Measurements from ENCODE around the gene TMEM271.

TMEM271 gene

DNA sequence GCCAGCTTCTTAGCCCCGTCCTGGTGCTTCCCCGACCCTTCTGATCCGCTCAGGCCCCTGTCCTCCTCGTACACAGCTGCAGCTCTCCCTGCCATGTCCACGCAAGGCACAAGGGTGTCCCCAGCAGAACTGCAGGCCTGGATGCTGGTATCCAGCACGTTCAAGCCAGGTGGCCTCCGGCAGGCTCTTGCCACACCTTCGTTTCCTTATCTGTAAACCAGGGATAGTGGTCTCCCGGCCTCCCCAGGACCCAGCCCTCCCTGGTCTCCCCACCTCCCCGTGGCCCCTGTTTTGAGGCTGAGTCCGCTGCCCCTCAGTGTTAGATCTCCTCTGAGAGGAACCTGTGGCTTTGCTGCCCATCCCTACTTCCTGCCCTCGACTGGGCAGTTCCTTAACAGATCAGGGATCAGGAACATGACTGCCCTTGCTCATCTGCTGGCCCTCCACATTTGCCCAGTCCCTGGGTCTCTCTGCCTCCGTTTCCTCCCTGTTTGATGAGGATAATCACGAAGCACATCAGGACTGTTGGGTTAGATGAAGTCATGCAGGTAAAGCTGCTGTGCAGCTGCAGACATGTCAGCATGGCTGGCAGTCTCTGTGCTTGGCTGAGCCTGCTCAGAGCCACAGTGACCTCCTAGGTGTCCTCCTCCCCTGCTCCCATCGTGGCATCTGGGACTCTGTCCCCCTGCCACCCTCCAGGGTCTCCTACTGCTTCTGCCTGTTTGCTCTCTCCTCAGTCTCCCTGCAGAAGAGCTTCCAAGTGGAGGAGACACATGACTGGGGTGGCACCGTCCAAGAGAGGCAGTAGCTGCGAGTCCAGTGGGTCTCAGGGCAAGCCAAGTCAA, 44.2 kb downstream of the TMEM271 start:
- no peak overlapping the region for H3K4me3 ChIP-seq (ENCODE audit: low read length)
- no peak for TF ChIP-seq ZNF274 (IDR thresholded peaks at IDR 0.05; ENCODE audit: low read depth, low read length)

DNA sequence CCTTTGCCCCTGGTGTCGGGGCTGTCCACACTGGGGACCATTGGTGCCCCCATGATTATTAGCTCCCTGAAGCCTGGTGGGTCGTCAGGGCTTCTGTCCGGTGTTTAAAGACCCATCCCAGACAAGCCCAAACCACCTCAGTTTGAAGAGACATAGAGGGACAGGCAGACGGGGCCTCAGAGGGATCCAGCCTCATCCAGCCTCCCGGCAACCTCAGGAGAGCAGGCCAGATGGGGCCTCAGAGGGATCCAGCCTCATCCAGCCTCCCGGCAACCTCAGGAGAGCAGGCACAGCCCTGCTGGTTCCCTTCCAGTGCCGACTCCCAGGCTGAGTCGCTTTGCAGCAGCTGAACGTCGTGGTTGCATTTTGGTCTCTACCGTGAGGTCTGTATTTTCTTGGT, 45.0 kb downstream of the TMEM271 start:
- TF ChIP-seq ZNF274 (IDR thresholded peaks at IDR 0.05; ENCODE audit: low read depth, low read length): no peak
- H3K4me3 ChIP-seq (ENCODE audit: low read length): no peak overlapping the region

DNA sequence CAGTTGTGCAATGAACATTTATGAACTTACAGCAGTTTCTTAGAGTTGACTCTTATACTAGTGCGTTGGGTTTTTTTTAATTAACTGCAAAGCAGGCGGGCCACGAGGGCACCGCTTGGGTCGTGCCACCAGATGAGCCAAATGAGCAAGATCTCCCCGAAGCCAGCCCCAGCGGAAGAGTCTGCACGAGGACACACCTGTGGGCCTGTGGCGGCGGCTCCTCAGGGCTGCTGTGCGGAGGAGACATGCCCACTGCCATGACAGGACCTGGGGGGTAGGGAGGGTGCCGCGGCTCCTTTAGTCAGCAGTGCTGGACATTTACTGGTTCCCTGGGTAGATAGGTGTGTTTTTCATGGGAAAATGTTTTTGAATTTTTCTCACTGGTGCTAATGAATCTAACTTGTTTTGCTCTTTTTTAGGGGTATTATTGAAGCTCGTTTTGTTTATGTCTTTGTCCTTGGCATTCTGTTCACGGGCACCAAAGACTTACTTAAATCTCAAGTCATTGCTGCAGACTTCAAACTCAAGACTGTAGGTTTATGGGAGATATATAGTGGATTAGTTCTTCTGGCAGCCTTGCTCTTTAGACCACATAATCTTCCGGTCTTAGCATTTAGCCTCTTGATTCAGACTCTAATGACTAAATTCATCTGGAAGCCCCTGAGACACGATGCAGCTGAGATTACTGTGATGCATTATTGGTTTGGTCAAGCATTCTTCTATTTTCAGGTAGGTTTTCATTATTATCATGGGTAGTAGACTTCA, 45.9 kb downstream of the TMEM271 start:
- no peak for TF ChIP-seq ZNF274 (IDR thresholded peaks at IDR 0.05; ENCODE audit: low read depth, low read length)

DNA sequence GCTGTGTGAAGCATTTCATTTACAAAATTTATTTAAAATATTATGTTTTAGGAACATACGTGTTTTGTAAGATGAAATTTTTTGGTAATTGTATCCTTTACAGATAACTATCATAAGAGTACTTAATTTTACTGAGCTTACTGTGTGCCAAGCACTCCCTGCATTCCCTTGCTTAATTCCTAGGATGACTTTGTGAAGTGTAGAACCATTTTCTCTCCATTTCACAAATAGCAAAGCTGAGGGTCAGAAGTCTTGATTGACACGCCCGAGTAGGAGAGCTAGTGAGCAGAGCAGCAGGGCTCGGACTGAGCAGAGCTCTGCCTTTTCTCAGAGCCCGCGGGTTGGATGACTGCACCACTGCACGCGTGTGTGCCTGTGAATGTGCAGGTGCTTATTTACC, 46.5 kb downstream of the TMEM271 start:
- no peak for TF ChIP-seq ZNF274 (IDR thresholded peaks at IDR 0.05; ENCODE audit: low read depth, low read length)
- no peak overlapping the region for H3K4me3 ChIP-seq (ENCODE audit: low read length)

More for the DNA sequence above, 45.9 kb downstream of the TMEM271 start:
- no peak overlapping the region for H3K4me3 ChIP-seq (ENCODE audit: low read length)

DNA sequence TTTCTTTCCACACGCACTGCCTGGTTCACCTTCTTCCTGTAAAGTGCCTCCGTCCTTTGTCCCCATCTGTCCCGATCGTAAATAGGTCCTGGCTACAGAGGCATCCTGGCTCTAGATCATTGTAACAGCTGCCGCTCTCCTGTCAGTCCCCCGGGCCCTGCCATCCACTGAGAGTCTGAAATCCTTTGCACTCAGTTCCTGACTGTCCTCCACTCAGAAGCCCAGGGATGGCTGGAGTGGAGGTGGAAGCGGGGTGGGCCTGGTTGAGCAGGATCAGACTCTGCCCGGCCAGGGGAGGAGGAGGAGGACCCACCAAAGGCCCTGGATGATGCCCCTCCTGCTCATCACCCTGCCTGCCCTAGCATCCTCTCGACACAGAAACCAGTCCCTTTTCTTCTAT, 47.3 kb downstream of the TMEM271 start:
- TF ChIP-seq ZNF274 (IDR thresholded peaks at IDR 0.05; ENCODE audit: low read depth, low read length): no peak
- no peak overlapping the region for H3K4me3 ChIP-seq (ENCODE audit: low read length)

DNA sequence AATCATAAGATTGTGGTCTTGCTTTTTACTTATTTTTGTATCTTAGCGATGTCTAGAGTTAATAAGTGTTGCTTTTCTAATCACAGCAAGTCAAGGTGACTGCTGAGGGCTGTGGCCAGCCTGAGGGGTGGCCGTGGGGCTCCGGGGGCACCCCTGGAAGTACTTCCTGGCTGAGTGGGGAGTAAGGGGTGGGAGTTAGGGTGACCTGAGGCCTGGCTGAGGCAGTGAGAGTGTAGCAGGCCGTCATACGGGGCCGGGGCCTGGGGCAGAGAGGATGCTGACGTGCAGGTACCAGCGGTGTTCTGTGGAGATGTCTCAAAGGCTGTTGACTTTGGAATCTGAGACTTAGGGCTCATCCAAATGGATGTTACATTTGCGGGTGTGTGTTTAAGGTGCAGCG, 47.8 kb downstream of the TMEM271 start:
- no peak for TF ChIP-seq ZNF274 (IDR thresholded peaks at IDR 0.05; ENCODE audit: low read depth, low read length)

DNA sequence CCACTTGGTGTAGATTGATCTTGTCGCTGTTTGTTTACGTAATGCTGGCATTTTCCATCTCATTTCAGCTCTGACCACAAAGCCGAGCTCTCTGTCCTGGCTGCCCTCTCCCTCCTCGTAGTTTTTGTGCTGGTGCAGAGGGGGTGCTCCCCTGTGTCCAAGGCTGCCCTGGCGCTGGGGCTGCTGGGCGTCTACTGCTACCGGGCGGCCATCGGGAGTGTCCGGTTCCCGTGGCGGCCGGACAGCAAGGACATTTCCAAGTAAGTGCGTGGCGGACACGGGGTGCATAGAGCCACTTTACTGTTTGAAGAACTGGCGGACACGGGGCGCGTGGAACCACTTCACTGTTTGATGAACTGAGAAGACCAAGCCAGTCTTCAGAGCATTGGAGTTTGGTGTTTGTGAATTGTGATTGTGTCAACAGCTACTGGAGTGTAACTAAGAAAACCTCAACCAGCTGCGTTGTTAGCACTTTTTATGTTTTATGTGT, 49.1 kb downstream of the TMEM271 start:
- no peak overlapping the region for H3K4me3 ChIP-seq (ENCODE audit: low read length)
- TF ChIP-seq ZNF274 (IDR thresholded peaks at IDR 0.05; ENCODE audit: low read depth, low read length): no peak

More for the DNA sequence above, 47.8 kb downstream of the TMEM271 start:
- no peak overlapping the region for H3K4me3 ChIP-seq (ENCODE audit: low read length)

DNA sequence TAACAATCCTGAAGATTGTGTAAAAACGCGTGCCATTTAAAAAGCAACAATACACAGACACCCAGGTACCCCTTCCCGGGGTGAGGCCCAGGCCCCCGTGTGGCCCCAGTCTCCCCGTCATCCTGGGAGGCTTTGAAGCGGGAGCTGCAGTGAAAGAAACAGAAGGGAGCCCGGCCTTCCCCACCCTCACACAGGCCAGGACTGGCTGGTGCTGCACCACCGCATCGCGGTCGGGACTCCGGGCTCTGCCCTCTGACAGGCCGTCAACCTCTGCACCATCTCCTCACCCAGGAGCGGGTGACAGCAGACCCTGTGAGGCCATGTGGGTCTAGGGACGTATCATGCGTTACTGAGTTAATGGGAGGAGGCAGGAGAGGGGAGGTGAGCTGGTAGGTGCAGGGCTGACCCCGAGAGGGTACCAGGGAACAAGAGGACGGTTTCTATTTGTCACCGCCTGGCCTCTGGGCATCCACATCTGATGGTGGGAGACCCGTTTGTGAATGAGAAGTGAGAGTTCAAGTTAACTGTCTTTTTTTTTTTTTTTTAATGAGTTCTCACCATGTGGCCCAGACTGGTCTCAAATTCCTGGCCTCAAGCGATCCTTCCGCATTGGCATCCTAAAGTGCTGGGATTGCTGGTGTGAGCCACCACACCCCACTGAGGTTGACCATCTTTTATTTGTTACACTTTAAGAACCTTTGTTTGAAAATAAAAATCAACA, 49.7 kb downstream of the TMEM271 start:
- no peak overlapping the region for H3K4me3 ChIP-seq (ENCODE audit: low read length)
- no peak for TF ChIP-seq ZNF274 (IDR thresholded peaks at IDR 0.05; ENCODE audit: low read depth, low read length)

DNA sequence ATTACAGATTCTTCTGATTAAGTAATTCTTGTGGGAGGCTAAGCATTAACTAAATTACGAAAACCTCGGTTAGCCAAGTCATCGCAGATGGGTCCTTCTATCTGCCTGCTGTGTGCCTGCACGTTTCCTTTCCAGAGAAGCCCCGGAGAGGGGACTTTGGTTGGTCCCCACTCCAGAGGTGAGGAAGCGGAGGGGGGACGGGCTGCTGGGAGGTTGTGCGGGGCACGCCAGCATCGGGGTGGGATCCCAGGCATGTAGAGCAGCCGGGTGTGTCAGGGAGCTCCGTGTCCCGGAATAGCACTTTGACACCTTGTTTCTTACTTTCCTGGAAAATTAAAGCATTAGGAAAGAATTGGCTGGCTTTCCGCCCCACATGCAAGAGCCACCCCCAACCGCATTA, 50.4 kb downstream of the TMEM271 start:
- H3K4me3 ChIP-seq (ENCODE audit: low read length): no peak overlapping the region
- TF ChIP-seq ZNF274 (IDR thresholded peaks at IDR 0.05; ENCODE audit: low read depth, low read length): no peak

DNA sequence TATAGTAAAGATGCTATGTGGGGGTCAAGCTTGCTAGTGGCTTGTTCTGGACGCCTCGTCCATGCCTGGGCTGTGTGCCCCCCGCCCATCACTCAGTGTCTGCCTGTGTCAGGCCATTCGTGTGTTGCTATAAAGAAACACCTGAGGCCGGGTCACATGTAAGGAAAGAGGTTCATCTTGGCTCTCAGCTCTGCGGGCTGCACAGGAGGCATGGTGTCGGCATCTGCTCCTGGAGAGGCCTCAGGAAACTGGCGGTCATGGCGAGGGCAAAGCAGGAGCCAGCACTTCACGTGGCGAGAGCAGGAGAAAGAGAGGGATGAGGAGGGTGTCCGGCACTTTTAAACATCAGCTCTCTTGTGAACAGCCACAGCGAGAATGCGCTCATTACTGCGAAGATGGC, 51.9 kb downstream of the TMEM271 start:
- TF ChIP-seq ZNF274 (IDR thresholded peaks at IDR 0.05; ENCODE audit: low read depth, low read length): no peak
- H3K4me3 ChIP-seq (ENCODE audit: low read length): no peak overlapping the region

Measured in GM08714 (cell line).